ENCODE measurements around the gene VCPKMT. TPM values are rescaled to one million over a fixed set of nuclear protein-coding genes. Genes with fewer than 3 reads are reported as not detected.

The VCPKMT gene
- 10 to 100 TPM in 4 of 10 donors, 1 to 10 TPM in 6; 7.1 to 11.7 (median 9.4) TPM for polyA plus RNA-seq (ENCODE audit: insufficient read length in 10 of 10)
- long read RNA-seq, donor 1, partial matches to known transcripts: 0 of 3 reads
- long read RNA-seq, donor 1, other reads (novel, unspliced or antisense): 0 of 3 reads
- long read RNA-seq, donor 2, partial matches to known transcripts: 0 of 3 reads
- long read RNA-seq, donor 2, other reads (novel, unspliced or antisense): 0 of 3 reads
- long read RNA-seq, donor 3: 0 reads
- long read RNA-seq, donor 4, partial matches to known transcripts: 0 of 1 reads
- long read RNA-seq, donor 4, other reads (novel, unspliced or antisense): 0 of 1 reads
- long read RNA-seq, donor 5: 0 reads
- long read RNA-seq, donor 6: 0 reads
- long read RNA-seq, donor 7, partial matches to known transcripts: 0 of 3 reads
- long read RNA-seq, donor 7, other reads (novel, unspliced or antisense): 0 of 3 reads
- long read RNA-seq, donor 8, partial matches to known transcripts: 0 of 4 reads
- long read RNA-seq, donor 8, other reads (novel, unspliced or antisense): 0 of 4 reads
- long read RNA-seq, donor 9, partial matches to known transcripts: 0 of 2 reads
- long read RNA-seq, donor 9, other reads (novel, unspliced or antisense): 0 of 2 reads

DNA sequence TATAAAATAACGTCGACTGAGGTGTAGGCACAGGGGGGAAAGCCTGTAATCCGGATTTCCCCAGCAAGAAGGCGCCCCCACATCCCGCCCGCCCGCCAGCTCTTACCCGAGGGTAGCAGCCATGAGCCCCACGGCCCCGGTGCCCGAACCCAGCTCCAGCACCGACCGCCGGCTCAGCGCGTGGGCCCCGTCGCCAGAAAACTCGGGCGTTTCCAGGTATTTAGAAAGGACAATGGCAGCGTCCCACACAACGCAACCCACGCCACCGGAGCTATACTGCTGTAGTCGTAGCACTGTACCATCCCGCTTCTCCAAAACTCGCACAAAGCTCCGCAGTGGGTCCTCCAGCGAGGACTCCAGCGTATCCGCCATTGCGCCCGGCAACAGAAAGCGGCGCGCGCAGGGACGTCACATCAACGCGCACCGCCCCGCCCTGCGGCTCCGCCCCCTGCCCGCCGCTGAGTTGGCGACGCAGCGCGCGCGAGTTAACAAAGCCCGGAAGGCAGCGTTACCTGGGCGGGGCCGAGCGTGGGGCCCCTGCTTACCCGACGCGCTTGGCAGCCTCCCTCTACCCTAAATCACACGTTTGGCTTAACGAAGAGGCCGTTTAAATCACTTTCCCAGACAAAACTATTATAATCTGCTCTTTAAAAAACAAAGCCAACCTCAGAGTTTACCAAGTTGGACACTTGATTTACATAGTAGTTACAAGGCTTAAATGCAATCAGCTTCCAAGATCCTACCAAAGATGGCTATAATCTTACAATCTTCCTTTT, at the start of gene VCPKMT:
TSS of gene VCPKMT (minus strand) at position 392 of the 776 bp plus-strand sequence. CDS start at position 372, 20 bp downstream.
- peak; percentile 93 to 98 (median 96) for DNase-seq

DNA sequence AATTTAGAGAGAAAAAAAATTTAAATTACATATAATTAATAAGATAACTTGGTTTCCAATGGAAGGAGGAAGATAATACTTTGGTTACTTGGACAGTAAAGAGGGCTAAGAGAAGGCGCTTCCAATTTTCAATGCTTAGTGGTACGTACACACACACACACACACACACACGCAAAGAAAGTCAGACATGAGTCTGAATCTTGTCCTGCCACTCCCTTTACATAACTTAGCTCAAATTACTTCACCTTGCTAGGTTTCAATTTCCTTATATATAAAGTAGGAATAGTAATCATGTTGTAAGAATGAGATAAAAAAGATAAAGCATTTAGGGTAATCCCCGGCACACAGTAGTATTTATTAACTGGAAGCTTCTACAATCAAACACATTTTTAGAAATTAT, 39.7 kb upstream of the VCPKMT start:
- no peak for DNase-seq

DNA sequence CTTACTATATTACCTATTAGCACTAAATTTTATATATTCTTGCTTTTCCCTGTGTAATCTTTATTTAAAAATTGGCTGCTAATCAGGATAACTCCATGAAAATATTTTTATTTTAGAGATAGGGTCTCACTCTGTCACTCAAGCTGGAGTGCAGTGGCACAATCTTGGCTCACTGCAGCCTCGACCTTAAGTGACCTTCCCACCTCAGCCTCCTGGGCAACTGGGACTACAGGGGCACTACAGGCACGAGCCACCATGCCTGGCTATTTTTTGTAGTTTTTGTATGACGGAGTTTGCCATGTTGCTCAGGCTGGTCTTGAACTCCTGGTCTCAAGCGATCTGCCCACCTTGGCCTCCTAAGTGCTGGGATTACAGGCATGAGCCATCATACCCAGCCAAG, 32.4 kb upstream of the VCPKMT start:
- no peak for DNase-seq

DNA sequence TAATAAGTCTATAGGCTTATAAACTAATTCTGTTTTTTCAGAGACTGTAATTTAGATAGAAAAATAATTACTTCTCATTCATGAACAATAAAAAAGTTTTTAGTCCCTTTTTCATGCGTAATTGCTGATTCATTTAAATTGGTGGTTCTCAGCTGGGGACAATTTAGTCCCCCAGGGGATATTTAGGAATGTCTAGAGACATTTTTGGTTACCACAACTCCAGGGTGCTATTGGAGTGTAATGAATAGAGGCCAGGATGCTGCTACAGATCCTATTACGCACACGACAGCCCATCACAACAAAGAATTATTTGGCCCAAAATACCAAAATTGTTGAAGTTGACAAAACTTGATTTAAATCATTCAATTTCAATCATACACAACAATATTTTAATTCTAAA, 22.8 kb upstream of the VCPKMT start:
- DNase-seq: peak in 1 of 3 donors; percentile 11

DNA sequence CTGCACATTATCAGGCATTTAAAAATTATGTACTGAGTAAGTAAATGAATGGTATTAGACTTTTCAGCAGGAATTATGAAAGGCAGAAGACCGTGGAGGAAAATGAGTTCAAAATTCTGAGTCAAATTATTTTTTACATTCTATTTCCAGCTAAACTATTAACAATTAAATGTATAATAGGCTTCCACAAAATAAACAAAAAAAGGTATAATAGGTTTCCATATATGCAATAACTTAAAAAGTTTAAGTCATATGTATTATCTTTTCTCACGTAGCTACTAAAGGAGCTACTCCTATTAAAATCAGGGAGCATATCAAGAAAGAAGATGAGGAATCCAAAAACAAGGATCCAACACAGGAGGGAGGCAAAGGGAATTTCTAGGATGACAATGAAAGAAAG, 11.4 kb upstream of the VCPKMT start:
- DNase-seq: no peak

DNA sequence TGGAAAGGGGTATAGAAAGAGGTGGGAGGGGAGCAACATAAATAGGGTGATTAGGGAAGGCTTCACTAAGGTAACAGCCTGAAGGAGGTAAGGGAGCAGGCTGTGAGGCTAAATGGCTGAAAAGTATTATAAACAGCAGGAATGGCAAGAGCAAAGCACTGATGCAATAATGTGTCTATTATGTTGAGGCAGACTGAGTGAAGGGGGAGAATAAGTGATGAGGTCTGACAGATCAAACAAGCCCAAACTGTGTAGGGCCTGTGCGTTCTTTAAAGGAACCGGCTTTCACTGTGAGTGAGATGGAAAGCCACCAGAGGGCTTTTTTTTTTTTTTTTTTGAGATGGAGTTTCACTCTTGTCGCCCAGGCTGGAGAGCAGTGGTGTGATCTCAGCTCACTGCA, 6.7 kb upstream of the VCPKMT start:
- DNase-seq: no peak

DNA sequence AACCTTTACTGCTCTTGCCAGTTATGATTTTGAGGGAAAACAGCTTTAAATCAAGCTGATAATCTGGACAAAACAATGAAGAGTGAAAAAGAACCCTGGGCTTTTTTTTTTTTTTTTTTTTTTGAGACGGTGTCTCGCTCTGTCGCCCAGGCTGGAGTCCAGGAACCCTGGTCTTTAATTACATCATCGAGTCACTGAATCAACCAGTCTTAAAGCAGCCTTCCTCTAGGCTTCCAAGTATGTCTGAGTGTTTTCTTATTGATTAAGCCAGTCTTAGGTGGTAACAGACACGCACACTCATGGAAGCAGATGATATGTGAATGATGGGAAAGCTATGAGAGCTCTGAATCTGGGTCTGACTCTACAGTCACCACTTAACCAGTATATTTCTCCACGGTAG, 5.9 kb upstream of the VCPKMT start:
- no peak for DNase-seq

DNA sequence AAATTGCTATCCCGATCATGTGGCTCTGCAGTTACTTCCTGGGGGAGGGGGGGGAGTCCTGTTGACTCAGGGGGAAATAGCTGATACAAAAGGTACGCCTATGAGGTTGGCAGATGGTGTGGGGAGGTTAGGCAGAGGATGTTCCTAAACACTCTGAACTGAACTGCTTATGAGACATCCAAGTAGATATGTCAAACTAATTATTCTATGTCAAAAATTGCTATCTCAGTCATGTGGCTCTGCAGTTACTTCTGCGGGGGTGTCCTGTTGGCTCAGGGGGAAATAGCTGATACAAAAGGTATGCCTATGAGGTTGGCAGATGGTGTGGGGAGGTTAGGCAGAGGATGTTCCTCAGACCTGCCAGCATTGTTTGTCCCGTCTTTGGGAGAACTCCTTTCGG, 5.1 kb upstream of the VCPKMT start:
- DNase-seq: no peak

DNA sequence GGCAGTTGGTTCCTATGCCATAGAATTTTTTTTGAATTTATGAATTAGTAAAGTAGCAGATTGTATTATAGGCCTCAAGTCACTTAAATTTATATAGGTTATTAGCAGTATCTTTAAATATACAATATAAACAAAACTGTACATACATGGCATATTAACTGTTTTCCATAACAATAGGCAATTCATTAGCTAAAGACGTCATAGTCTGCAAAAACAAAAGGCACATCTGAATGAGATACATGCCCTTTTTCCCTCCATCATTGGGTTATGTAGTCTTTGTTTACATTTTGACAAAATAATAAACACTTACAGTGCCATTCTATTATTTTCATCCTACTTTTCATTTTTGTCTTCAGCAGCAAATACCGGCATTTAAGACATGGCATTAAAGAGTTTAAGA, 1.1 kb upstream of the VCPKMT start:
- no peak for DNase-seq

DNA sequence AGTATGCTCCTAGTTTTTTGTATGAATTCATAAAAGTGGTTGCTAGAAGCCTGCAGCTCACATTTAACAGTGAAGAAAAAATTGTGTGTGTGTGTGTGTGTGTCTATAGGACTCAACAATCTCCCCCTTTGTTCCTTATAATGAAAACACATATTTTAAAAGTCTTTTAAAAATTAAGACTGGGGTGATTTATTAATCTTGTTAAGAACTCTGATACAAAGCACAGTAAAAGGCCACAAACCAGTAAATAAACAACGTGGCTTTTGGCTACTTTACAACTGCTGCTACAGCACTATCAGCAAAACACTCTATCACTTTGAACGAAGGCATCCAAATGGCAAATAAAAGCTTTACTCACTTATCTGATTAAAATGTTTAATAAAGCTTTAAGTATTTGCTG, 594 bp upstream of the VCPKMT start:
- peak in 1 of 3 donors; percentile 13 for DNase-seq

DNA sequence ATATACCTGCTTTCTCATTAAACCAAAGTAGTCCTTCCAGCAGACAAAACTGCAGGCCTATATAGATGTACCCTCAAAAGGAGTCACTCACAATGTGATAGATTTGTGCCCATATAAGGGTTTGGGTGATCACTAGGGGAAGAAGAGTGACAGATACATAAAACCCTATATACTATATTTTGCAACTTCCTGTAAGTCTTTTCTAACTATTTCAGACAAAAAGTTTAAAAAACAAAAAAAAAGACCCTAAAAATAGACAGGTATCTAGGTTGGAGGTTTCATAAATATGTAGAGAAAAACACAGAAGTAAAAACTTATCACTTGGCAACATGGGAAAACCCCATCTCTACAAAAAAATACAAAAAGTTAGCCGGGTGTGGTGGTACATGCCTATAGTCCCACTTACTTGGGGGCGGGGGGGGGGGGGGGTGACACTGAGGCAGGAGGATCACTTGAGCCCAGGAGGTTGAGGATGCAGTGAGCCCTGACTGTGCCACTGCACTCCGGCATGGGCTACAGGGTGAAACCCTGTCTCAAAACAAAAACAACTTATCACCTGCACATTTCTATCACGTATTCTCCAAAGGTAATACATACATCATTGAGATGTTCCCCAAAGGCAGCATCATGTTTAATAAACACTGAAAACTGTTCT, 2.9 kb downstream of the VCPKMT start:
- DNase-seq: no peak

DNA sequence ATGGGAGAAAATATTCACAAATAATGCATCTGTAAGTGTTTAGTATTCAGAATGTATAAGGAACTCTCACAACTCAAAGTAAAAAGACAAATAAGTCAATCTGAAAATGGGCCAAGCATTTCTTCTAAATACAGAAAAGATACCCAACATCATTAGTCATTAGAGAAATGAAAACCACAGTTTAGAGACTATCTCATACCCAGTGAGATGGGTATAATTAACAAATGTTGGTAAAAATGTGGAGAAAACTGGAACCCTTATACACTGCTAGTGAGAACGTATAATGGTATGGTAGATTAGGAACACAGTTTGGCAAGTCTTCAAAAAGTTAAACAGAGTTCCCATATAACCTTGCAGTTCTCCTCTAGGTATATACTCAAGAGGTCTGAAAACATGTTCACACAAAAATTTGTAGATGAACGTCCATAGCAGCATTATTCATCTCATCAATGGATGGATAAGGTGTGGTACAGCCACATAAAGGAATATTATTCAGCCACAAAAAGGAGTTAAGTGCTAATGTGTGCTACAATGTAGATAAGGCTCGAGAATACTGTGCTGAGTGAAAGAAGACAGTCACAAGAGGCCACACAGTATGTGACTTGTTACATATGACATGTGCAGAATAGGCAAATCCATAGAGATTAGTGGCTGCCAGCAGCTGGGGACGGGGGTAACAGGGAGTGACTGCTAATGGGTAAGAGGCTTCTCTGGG, 5.9 kb downstream of the VCPKMT start:
- no peak for DNase-seq

DNA sequence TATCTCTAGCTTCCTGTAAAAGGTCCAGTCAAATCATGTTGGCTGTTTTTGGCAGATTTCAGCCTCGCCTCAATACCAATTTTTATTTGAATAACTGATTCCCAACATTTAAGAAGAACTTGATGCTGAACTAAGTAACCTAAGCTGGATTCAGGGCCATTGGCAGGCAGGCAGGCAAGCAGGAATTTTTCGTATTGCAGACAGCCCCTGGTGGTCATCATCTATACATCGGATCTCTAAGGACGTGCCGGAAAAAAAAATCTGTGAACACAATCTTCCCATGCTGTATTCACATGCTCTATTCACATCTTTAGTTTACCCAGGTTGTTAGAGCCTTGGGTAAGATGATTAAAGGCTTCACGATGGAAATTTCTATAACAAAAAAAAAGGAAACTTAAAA, 7.0 kb downstream of the VCPKMT start:
- DNase-seq: no peak

DNA sequence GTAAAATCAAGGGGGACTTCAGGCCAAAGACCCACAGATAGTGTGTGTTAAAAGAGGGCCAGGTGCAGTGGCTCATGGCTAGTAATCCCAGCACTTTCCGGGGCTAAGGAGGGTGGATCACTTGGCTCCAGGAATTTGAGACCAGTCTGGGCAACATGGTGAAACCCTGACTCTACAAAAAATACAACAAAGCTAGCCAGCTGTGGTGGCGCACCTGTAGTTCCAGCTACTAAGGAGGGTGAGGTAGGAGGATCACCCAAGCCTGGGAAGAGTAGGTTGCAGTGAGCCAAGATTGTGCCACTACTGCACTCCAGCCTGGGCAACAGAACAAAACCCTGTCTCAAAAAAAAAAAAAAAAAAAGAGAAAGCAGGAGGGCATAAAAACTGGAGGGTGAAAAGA, 8.5 kb downstream of the VCPKMT start:
- DNase-seq: no peak

DNA sequence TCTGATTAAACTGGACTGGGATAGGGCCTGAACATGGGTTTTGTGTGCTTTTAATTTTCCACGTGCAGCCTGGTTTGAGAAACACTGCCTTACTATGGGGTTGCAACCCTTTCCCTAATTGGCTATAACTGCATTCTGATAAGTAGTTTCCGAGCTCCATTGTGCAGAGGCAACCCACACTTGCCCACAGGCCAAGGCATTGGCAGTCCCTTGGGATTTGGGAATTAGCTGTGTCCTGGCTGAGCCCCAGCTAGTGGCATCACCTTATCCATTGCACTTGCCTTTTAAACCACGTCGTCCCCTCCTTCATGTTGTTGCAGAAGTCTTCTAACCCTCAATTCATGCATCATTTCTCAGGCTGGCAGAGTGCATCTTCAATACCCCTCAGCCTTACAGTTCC, 10.2 kb downstream of the VCPKMT start:
- no peak for DNase-seq

DNA sequence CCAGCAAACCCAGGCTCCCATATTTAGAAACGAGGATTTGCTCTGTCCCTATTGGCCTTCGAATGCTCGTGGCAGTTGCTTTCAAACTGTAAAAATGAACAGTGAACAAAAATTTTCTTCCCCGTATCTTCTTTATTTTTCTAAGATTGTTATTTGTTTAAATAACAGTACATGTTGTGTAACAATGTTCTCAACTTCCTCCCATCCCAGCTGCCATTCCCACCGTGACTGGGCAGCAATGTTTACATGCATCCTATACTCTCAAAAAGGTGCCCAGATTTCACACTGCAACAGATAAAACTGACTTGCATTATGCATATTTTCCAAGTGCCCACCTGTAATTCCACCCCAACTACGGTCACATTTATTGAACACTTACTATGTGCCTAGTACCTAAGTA, 12.8 kb downstream of the VCPKMT start:
- no peak for DNase-seq

DNA sequence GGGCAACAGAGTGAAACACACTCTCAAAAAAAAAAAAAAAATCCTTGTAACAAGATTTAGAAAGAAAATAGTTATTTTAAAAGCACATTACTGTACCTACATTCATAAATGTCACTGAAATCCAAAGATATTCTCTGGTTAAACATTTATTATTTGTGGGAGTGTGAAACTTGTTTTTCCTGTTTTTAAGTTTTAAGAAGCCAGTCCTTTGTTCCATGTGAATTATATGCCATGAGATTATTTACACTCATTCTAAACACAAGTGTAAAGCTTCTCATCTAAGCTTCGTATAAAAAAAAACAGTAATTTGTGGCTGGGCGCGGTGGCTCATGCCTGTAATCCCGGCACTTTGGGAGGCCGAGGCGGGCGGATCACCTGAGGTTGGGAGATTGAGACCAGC, 15.0 kb downstream of the VCPKMT start:
- no peak for DNase-seq

DNA sequence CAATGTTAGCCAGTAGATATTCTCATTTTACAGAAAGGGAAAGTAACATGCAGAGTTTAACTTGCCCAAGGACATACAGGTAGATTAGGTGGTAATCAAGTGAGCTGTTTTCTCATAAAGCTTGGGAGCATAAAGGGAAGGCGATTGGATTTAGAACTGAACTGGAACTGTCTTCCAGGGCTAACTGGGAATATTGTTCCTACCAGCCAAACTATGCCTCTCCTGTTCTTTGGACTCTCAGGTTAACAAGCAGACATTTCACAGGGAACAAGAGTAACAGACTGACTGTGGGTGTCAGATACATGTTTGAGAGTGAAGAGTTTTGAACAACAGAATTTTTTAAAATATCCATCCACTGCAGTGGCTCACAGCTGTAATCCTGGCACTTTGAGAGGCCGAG, 15.6 kb downstream of the VCPKMT start:
- DNase-seq: no peak

DNA sequence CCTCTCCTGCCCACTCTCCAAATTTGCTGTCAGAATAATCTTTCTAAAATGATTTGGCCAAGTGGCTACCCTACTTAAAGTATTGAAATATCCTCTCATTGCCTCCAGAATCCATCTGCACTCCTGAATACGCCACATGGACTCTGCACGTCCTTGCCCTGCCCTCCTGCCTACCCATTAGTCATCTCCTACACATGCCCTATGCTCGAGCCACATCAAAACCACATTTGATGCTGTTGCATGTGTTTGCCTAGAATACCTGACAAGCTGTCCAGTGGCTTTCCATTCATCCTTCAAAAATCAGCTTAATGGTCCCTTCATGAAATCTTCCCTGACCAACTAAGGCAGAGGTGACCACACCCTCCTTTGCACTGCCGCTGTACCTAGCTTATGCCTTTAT, 17.0 kb downstream of the VCPKMT start:
- DNase-seq: no peak

DNA sequence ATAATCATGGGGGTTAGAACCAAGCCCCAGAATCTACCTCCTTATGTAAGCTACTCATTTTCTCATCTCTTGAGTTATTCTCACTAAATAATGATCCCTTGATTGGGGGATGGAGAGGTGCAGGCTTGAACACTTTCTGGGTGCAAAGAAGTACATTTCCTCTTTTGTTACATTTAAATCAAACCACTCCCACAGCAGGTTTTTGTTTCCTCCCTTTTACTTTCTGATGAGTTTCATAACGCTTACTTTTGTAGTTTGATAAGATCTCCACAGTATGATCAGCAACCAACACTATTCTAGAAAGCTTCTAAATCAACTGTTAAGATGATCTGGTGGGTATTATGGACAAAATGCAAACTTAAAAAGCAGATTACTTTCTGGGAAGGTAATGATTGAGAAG, 20.5 kb downstream of the VCPKMT start:
- DNase-seq: no peak

DNA sequence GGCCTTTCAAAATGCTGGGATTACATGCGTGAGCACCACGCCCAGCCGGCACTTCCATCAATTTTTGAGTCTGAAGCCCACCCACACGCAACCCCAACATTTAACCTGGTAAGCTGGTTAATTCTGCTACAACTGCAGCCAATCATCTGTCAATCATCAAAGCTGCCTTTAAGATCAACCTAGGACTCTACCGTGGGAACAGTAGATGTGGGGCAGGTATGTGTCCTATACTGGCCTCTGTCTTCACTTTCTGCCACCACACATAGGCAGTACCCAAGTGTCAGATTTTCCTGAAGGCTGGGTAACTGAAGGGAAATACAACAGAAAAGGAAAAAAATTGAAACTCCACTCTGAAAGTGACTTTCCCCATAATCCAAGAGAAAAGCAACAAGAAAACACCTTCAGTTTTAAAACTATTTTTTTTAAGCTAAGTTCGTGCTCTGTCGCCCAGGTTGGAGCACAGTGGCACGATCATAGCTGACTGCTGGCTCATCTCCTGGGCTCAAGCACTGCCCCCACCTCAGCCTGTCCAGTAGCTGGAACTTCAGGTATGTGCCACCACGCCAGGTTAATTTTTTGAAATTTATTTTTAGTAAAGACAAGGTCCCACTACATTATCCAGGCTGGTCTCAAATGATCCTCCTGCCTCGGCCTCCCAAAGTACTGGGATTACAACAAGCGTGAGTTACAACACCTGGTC, 22.2 kb downstream of the VCPKMT start:
- DNase-seq: no peak
